ELF-1 (cell line): ENCODE measurements around the gene TBX1.

Source experiments
- DNase-seq: peaks from one replicate; pipeline ENCODE4 v3.0.0-alpha.2; 2016; ENCODE audit warnings: low read depth, low spot score

TBX1 gene

DNA sequence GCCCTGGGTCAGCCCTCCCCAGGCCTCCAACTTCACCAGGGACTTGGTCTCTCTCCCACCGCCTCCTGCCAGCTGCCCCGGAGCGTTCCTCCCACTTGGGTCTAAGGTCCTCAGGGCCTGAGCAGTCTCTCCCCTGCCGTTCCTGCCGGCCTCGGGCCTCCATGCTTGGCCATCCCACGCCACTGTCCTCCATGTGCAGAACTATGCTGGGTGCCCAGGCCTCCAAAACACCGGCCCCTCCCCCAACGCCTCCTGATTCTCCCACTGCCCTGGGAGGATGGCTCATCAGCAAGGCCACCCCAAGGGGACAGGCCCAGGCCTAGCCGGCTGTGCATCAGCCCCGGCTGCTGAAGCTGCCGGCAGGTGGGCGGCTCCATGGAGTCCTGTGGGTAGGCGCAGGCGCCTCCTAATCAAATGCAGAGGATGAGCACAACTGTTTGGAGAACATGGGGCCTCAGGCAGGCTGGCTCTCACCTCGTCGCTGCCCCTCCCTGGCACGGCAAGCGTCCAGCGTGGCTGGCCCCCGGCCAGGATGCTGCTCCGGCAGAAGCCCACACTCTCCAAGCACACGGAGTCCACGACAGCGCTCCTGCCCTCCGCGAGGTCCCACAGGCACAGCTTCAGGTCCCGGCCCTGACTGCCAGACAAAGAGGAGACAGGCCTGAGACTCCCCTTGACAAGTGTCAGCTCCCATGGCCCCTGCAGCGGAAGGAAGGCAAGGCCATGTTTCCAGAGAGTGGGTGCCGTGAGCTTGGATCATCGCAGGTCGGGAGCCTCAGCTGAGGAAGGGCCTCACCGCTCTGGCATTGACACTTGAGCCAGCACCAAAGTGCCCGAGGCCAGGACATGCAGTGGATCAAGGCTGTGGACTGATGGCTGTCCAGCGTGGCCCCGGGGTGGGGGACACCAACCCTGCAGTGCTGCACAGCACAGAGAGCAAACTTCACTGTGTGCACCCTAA lies 51.5 kb downstream of the TBX1 start:
- DNase-seq = no peak

DNA sequence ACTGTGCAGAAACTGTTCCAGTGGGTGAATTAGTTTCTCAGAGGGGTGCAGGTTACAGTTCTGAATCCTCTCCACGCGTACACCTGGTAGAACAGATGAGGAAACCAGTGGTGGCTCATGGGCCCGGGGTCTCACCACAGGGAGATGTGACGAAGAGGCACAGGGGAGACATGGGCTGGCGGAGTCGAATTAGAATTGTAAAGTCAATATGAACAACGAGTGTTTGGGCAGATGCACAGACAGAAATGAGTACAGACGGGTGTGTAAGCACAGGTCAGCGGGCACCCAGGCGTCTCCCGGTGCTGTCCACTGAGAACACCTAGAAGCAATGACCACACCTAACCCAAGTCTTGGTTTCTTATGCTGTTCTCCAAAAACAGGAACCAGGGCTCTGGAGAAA lies 52.3 kb downstream of the TBX1 start:
- no peak for DNase-seq

DNA sequence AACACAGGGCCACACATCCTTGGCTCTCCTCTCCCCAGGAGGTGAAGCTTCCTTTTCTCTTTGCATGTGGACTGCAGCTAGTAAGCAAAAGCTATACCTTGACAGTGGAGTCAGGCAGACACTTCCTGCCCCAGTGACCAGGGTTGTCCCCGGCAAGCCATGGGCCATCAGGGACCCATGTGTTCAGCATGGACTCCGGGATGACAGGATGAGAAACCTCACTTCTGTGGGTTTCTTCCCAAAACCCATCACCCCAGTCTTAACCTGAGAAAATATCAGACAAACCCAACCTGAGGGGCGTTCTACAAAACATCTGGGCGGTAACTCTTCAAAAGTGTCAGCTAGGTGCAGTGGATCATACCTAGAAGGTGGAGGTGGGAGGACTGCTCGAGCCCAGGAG lies 53.9 kb downstream of the TBX1 start:
- no peak for DNase-seq

DNA sequence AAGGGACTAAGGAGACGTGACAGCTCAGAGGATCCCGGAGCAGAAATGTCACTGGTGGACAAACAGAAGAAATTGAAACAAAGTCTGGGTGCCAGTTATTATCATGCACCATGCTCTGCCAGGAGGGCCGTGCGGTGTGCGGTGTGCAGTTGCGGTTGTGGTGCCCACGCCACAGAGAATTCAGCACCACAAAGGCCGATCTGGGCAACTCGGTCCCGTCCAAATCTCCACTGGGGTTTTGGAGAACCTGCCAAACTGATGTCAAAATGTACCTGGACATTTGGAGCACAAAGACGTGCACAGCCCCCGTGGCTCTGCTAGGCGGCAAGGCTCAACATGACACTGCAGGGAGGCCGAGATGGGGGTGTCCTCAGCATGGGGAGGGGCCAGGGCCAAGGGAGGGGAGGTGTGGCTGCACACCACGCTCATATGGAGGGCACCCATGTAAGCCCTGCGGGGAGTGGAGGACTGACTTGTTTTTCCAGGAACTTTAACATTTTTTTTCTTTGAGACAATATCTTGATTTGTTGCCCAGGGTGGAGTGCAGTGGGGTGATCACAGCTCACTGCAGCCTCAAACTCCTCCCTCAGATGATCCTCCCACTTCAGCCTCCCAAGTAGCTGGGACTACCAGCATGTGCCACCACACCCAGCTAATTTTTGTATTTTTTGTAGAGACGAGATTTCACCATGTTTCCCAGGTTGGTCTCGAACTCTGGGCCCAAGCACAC lies 54.7 kb downstream of the TBX1 start:
- DNase-seq = no peak

DNA sequence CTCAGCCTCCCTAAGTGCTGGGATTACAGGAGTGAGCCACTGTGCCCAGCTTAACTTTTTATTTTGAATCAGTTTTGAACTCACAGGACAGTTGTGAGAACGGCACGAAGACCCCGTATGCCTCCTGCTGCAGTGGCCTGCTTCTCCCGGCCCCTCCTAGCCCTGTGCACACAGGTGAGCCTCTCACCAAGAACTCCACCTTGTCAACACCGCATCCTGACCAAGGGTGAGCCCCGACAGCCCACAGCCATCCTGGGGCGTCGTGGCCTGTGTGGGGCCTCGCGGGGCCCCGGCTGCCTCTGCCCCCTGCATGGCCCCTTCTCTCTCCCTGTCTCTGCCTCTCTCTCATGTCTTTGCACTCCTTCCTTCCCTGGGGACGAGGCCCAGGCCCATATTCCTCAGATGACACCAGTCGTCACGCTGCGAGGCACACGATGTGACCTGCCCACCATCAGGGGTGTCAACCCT lies 55.3 kb downstream of the TBX1 start:
- DNase-seq = no peak

DNA sequence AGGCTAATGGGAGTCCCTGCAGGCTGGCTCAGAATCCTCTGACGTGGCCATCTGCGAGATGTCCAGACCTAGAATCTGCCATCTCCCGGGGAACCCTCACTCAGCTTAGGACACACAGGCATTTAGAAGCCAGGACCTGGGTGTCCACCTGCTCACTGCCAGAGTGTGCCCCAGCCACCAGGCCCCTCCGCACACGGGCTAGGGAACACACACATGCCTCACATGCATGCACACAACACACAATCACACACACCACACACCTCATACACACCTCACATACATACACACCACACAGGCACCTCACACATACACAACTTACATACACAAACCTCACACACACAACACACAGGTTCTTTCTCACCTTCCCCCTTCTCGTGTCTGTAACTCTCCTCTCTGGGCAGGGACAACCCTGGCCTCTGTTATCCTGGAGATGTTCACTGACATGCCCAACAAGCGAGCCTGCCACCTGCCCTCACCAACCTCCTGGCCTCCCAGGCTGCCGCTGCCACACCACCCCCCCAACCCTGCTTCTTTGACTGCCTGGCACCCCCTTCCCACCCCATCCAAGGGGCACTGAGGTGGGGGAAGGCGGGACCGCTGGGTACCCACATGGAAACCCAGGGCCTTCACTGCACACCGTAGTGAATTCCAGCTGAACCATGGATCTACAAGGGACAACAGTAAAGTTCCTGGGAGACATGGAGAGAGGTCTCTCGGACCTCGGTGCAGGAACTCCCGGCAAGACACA lies 56.0 kb downstream of the TBX1 start:
- DNase-seq = no peak
